HG03575 (cell line): ENCODE measurements around the gene KLHDC2.
"Not testable (repeated sequence)": the region's sequence is repeated elsewhere in the genome, so short reads cannot be mapped to it uniquely, and the experiment has no call there.

Source experiments
- ATAC-seq: cut with Tn5 transposase; IDR thresholded peaks from one replicate; pipeline ENCODE4 v1.9.1; 2021; ENCODE audit not compliant: unreplicated experiment, insufficient number of reproducible peaks, low FRiP score; ENCODE audit errors: extremely low read depth

Gene KLHDC2

GRCh38 chr14:49771691-49772090 lies 3.7 kb downstream of the KLHDC2 start:
- not testable (repeated sequence) for ATAC-seq

DNA sequence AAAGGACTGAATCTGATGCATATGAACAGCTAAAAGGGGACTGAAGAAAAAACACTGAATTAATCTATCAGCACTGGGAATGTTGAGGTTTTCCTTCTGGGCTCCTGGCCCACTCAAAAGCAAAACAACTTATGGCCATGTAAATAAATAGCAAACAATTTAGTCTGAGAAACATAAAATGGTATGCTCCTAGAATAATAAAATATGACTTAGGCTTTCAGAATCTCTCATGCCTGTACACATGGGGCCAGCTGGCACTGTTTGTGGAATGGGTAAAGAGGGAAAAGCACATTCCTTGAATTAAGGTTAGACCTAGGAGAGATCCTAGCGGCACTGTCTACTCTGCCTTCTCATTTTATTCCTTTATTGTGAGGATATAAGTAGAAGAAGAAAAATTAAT lies 6.2 kb downstream of the KLHDC2 start:
- ATAC-seq, result no peak

GRCh38 chr14:49778421-49778820 lies 10.5 kb downstream of the KLHDC2 start:
- ATAC-seq, result no peak

DNA sequence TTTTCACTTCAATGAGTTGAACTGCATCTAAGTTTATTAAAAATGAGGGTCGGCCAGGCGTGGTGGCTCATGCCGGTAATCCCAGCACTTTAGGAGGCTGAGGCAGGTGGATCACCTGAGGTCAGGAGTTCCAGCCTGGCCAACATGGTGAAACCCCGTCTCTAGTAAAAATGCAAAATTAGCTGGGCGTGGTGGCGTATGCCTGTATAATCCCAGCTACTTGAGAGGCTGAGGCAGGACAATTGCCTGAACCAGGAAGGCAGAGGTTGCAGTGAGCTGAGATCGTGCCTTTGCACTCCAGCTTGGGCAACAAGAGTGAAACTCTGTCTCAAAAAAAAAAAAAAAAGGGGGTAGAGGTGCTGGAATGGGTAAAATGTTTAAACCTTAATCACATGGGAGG lies 13.1 kb downstream of the KLHDC2 start:
- not testable (repeated sequence) for ATAC-seq

GRCh38 chr14:49783394-49784014 lies 15.6 kb downstream of the KLHDC2 start:
- no peak for ATAC-seq

DNA sequence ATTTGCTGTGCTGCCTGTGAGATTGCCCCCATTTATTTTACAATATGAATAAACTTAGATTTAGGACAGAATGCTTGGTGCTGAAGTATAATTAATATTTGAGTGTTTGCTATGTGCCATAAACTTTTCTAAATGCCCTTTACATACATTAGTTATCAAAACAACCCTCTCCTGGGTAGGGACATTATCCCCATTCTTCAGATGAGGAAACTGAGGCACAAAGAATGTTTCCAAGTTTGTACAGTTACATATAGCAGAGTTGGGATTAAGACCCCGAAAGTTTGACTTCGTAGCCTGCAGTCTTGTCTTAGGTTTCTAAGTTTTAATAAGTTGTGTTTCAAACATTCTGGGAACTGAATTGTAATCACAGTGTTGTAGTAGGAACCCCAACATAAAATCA lies 18.4 kb downstream of the KLHDC2 start:
- ATAC-seq, result no peak

- ATAC-seq, result no peak
Observed at GRCh38 chr14:49792618-49793017, 24.7 kb downstream of the KLHDC2 start.

DNA sequence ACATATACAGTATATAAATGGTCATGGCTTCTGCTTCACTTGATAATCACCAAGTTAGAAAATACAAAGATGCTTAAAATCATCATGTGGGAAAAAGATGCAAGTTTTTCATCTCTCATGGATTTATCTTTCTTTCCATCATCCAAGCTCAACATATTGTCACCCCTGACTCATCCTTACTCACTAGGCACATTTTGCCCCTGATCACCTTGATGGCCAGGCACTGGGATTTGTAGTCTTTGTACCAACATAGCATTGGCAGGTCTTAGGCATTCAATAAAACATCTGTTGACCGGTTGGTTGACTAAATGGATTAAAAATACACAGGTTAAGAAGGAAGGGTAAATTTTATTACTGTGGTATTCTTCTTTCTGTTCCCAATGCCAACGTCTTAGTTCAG lies 28.1 kb downstream of the KLHDC2 start:
- no peak for ATAC-seq

- ATAC-seq, result no peak
Observed at GRCh38 chr14:49808780-49809179, 40.8 kb downstream of the KLHDC2 start.

DNA sequence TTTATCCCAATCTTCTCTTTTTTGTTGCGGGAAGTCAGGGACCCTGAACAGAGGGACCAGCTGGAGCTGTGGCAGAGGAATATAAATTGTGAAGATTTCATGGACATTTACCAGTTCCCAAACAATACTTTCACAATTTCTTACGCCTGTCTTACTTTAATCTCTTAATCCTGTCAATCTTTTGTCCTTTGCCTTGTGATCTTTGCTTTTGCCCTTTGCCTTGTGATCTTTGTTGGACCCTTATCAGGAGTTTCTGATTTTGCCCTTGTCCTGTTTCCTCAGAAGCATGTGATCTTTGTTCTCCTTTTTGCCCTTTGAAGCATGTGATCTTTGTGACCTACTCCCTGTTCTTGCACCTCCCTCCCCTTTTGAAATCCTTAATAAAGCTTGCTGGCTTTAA lies 48.2 kb downstream of the KLHDC2 start:
- ATAC-seq, result not testable (repeated sequence)

- ATAC-seq, result no peak
Observed at GRCh38 chr14:49816844-49817243, 48.9 kb downstream of the KLHDC2 start.

GRCh38 chr14:49820176-49820575 lies 52.2 kb downstream of the KLHDC2 start:
- no peak for ATAC-seq

- ATAC-seq, result no peak
Observed at GRCh38 chr14:49828640-49829039, 60.7 kb downstream of the KLHDC2 start.
